NCI-H1092 (cell line): Measurements from ENCODE around the gene TJP1.
"Not testable (repeated sequence)": the region's sequence is repeated elsewhere in the genome, so short reads cannot be mapped to it uniquely, and the experiment has no call there.

Experiments used
- DNase-seq: peaks from one replicate; lab custom pipeline; 2025; lab: John Stamatoyannopoulos, UW

Gene TJP1

GRCh38 chr15:29799859-29800258 lies 22.4 kb downstream of the TJP1 start:
- no peak for DNase-seq

- no peak for DNase-seq
Measured at GRCh38 chr15:29795610-29796009, 26.7 kb downstream of the TJP1 start.

GRCh38 chr15:29792426-29793159 lies 29.7 kb downstream of the TJP1 start:
- no peak for DNase-seq

- no peak for DNase-seq
Measured at GRCh38 chr15:29790607-29791006, 31.7 kb downstream of the TJP1 start.

- no peak for DNase-seq
Measured at GRCh38 chr15:29789871-29790270, 32.4 kb downstream of the TJP1 start.

- no peak for DNase-seq
Measured at GRCh38 chr15:29788433-29789034, 33.7 kb downstream of the TJP1 start.

GRCh38 chr15:29787767-29788166 lies 34.5 kb downstream of the TJP1 start:
- no peak for DNase-seq

- DNase-seq = no peak
Measured at GRCh38 chr15:29785642-29786041, 36.6 kb downstream of the TJP1 start.

GRCh38 chr15:29785136-29785535 lies 37.1 kb downstream of the TJP1 start:
- no peak for DNase-seq

GRCh38 chr15:29784413-29784812 lies 37.9 kb downstream of the TJP1 start:
- no peak for DNase-seq

- not testable (repeated sequence) for DNase-seq
Measured at GRCh38 chr15:29782816-29783215, 39.5 kb downstream of the TJP1 start.

GRCh38 chr15:29778382-29778781 lies 43.9 kb downstream of the TJP1 start:
- DNase-seq = no peak

- no peak for DNase-seq
Measured at GRCh38 chr15:29776859-29777258, 45.4 kb downstream of the TJP1 start.

- no peak for DNase-seq
Measured at GRCh38 chr15:29774900-29775299, 47.4 kb downstream of the TJP1 start.

- no peak for DNase-seq
Measured at GRCh38 chr15:29773816-29774215, 48.5 kb downstream of the TJP1 start.

- DNase-seq = no peak
Measured at GRCh38 chr15:29773000-29773399, 49.3 kb downstream of the TJP1 start.

- DNase-seq = no peak
Measured at GRCh38 chr15:29770796-29771195, 51.5 kb downstream of the TJP1 start.

GRCh38 chr15:29765898-29766527 lies 56.3 kb downstream of the TJP1 start:
- no peak for DNase-seq

- no peak for DNase-seq
Measured at GRCh38 chr15:29765234-29765841, 56.9 kb downstream of the TJP1 start.

GRCh38 chr15:29759596-29759995 lies 62.7 kb downstream of the TJP1 start:
- DNase-seq = no peak

GRCh38 chr15:29756358-29757267 lies 65.7 kb downstream of the TJP1 start:
- DNase-seq = no peak

GRCh38 chr15:29754009-29754408 lies 68.3 kb downstream of the TJP1 start:
- not testable (repeated sequence) for DNase-seq
